Activated naive CD8-positive, alpha-beta T cell treated with anti-CD3 and anti-CD28 coated beads, Interleukin-2, amount 50 U/mL, for 24 hours (primary cell): Measurements from ENCODE around the gene OTOA.
"Not testable (repeated sequence)": the region's sequence is repeated elsewhere in the genome, so short reads cannot be mapped to it uniquely, and the experiment has no call there.

ENCODE experiments used
- ATAC-seq: fragments of 150-1000 bp; cut with Tn5 transposase; one replicate; pipeline ENCODE4 v1.10.0; 2021
- DNase-seq: peaks from one replicate; pipeline ENCODE4 v3.0.0; 2021
- H3K27ac Mint-ChIP-seq: one replicate; pipeline ENCODE4 v1.8.0; 2021; ENCODE audit warnings: mild to moderate bottlenecking, mixed read lengths
- H3K27me3 Mint-ChIP-seq: one replicate; pipeline ENCODE4 v1.8.0; 2021; ENCODE audit warnings: mixed read lengths
- H3K36me3 Mint-ChIP-seq: one replicate; pipeline ENCODE4 v1.8.0; 2021; ENCODE audit warnings: low read depth, mixed read lengths
- H3K4me1 Mint-ChIP-seq: one replicate; pipeline ENCODE4 v1.8.0; 2021; ENCODE audit warnings: mixed read lengths
- H3K4me3 Mint-ChIP-seq: one replicate; pipeline ENCODE4 v1.8.0; 2021; ENCODE audit warnings: mild to moderate bottlenecking, moderate library complexity, mixed read lengths
- H3K9me3 Mint-ChIP-seq: one replicate; pipeline ENCODE4 v1.8.0; 2021; ENCODE audit warnings: mixed read lengths

Gene OTOA

DNA sequence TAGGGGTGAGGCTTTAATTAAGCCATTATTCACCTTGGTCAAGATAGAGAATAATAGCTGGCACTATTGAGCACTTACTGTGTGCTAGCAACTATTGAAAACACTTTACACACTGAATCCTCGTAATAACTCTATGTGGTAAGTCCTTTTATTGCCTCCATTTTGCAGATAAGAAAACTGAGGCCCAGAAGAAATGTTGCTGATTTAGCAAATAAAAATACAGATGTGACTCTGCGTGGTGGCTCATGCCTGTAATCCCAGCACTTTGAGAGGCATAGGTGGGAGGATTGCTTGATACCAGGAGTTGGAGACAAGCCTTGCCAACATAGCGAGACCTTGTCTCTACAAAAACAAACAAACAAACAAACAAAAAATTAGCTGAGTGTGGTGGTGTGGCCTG is 19.4 kb downstream of the OTOA start:
- Mint-ChIP-seq H3K4me3 (no peak overlapping the region), H3K36me3 (no peaks in the 10 kb centered on the region), H3K27ac (no peak overlapping the region), H3K4me1 (no peaks in the 10 kb centered on the region), H3K9me3 (no peaks in the 10 kb centered on the region), H3K27me3 (no peaks in the 10 kb centered on the region)
- no peak for ATAC-seq
- no peak for DNase-seq

DNA sequence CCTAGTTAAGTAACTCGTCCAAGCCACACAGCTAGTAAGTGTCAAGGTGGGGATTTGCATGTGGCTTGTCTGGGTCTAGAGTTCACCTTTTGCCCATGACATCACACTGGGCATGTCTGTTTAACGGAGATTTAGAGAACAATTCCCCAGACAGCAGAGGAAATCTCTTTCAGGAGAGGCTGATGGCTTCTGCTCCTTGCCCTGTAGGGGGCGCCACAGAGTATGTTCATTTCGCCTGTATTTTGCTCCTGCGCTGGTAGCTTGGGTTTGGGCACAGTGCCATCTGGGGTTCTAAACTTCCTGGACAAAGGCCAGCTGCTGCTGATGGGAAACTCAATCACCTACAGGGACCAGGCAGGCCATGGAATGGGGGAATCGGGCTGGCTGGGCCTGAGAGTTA is 20.4 kb downstream of the OTOA start:
- no peak for ATAC-seq
- no peak overlapping the region for H3K4me3 Mint-ChIP-seq
- peak; percentile 43 for DNase-seq
- no peaks in the 10 kb centered on the region for H3K4me1 Mint-ChIP-seq
- H3K27ac Mint-ChIP-seq = no peak overlapping the region
- H3K9me3 Mint-ChIP-seq = no peaks in the 10 kb centered on the region
- H3K27me3 Mint-ChIP-seq = no peaks in the 10 kb centered on the region
- H3K36me3 Mint-ChIP-seq = no peaks in the 10 kb centered on the region

- no peaks in the 10 kb centered on the region for H3K4me1 Mint-ChIP-seq
- DNase-seq (no peak), ATAC-seq (no peak)
- H3K36me3 Mint-ChIP-seq = no peaks in the 10 kb centered on the region
- no peaks in the 10 kb centered on the region for H3K27me3 Mint-ChIP-seq
- no peak overlapping the region for H3K4me3 Mint-ChIP-seq
- H3K9me3 Mint-ChIP-seq = no peaks in the 10 kb centered on the region
- H3K27ac Mint-ChIP-seq = no peak overlapping the region
Observed at GRCh38 chr16:21685034-21685455, 21.3 kb downstream of the OTOA start.

DNA sequence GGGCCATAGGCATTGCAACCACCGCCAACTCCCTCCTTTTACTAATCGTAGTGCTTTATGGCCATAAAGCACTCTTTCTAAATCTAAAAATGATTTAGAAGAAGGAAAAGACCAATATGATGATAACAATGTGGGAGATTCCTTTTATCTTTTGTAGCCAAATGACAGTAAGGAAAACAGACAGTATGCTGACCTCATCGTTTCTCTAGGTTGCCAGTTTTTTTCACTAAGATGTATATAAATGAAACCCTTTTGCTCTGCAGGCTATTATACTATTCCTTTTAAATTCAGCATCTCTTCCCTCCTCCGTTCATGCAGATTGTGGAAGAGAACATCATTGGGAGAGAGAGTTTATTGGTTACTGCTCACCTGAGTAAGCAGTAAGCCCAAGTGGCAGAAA is 25.3 kb downstream of the OTOA start:
- Mint-ChIP-seq H3K36me3 (no peaks in the 10 kb centered on the region), H3K27me3 (no peaks in the 10 kb centered on the region), H3K27ac (no peak overlapping the region), H3K4me3 (no peak overlapping the region), H3K9me3 (no peaks in the 10 kb centered on the region), H3K4me1 (no peaks in the 10 kb centered on the region)
- no peak for ATAC-seq
- no peak for DNase-seq

DNA sequence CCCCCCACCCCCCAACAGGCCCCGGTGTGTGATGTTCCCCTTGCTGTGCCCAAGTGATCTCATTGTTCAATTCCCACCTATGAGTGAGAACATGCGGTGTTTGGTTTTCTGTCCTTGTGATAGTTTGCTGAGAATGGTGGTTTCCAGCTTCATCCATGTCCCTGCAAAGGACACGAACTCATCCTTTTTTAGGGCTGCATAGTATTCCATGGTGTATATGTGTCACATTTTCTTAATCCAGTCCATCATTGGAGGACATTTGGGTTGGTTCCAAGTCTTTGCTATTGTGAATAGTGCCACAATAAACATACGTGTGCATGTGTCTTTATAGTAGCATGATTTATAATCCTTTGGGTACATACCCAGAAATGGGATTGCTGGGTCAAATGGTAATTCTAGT is 27.2 kb downstream of the OTOA start:
- not testable (repeated sequence) for H3K27me3 Mint-ChIP-seq, H3K4me1 Mint-ChIP-seq, H3K27ac Mint-ChIP-seq, H3K36me3 Mint-ChIP-seq, ATAC-seq, DNase-seq, H3K9me3 Mint-ChIP-seq, H3K4me3 Mint-ChIP-seq

DNA sequence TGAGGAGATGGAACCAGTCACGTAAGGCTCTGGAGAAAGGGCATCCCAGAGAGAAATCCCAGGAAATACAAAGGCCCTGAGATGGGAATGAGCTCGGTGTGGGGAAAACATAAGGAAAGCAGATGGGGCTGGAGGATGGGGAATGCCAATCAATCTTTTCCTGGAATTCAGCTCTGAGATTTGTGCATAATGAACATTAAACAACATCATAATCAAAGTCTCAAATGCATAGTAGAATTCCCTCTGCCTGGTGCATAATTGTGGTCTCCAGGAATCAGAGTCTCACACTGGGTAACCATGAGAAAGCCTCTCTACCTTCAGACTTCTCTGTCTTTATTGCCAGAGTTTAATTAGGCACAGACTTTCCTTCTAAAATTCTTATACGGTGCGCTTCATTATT is 30.8 kb downstream of the OTOA start:
- Mint-ChIP-seq H3K27me3 (no peaks in the 10 kb centered on the region), H3K9me3 (no peaks in the 10 kb centered on the region), H3K4me3 (no peak overlapping the region), H3K36me3 (no peaks in the 10 kb centered on the region), H3K27ac (no peak overlapping the region), H3K4me1 (no peaks in the 10 kb centered on the region)
- ATAC-seq (no peak), DNase-seq (no peak)

DNA sequence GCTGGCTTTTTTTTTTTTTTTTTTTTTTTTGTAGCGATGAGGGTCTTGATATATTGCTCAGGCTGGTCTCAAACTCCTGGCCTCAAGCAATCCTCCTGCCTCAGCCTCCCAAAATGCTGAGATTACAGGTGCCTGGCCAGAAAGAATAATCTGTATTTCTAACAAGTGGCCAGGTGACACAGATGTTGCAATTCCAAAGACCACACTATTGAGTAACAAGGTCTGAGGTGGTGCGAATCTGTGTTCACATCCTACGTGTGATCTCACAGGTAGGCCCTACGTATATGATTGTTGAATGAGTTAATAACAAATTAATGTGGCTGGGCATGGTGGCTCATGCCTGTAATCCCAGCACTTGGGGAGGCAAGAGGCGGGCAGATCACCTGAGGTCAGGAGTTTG is 33.3 kb downstream of the OTOA start:
- Mint-ChIP-seq H3K27me3 (no peaks in the 10 kb centered on the region), H3K27ac (no peak overlapping the region), H3K4me1 (no peaks in the 10 kb centered on the region), H3K9me3 (no peaks in the 10 kb centered on the region), H3K4me3 (no peak overlapping the region), H3K36me3 (no peaks in the 10 kb centered on the region)
- ATAC-seq (no peak), DNase-seq (no peak)

DNA sequence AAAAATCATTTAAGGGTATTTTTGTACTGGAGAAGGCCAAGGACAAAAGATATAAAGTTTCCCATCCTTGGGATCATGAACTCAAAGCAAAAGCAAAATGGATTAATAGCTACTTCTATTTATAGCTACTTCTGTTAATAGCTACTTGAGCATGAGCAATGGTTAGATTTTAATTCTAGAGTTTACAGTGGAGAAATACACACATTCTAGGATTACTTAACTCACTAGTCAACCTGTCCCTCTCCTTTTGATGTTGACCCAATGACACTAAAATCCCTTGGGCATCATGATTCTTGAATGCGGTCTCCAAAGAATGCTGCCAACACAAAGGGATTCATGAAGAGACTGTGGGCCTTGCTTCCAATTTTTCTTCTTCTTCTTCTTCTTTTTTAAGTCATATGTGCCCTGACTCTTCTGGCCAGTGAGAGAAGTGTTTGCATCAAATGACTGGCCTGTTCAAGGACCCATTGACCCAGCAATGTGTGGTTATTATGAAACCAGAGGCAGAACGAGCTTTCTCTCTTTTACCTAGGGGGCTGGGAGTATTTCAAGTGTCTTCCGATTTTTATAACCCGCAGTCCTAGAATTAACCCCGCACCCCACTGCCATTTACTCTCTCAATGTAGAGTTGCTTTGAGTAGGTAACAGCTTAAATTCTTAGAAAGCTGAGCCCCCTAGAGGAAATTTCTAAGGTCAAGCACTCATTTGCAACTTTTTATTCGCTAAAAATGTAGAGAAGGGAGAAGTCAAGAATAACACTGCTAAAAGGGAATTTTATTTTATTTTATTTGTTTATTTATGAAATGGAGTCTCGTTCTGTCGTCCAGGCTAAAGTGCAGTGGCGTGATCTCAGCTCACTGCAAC is 34.6 kb downstream of the OTOA start:
- no peak overlapping the region for H3K27ac Mint-ChIP-seq
- no peaks in the 10 kb centered on the region for H3K36me3 Mint-ChIP-seq
- ATAC-seq = no peak
- H3K27me3 Mint-ChIP-seq = peaks cover 2% of the 10 kb centered on the region
- no peaks in the 10 kb centered on the region for H3K9me3 Mint-ChIP-seq
- peaks cover 3% of the 10 kb centered on the region for H3K4me1 Mint-ChIP-seq
- H3K4me3 Mint-ChIP-seq = no peak overlapping the region
- DNase-seq = no peak

GRCh38 chr16:21701271-21701670 is 37.5 kb downstream of the OTOA start:
- H3K27me3 Mint-ChIP-seq = peaks cover 2% of the 10 kb centered on the region
- H3K36me3 Mint-ChIP-seq = no peaks in the 10 kb centered on the region
- ATAC-seq = no peak
- peaks cover 9% of the 10 kb centered on the region for H3K4me1 Mint-ChIP-seq
- no peaks in the 10 kb centered on the region for H3K9me3 Mint-ChIP-seq
- no peak for DNase-seq
- H3K4me3 Mint-ChIP-seq = no peak overlapping the region
- H3K27ac Mint-ChIP-seq = no peak overlapping the region

GRCh38 chr16:21702276-21702675 is 38.5 kb downstream of the OTOA start:
- DNase-seq (no peak), ATAC-seq (no peak)
- no peak overlapping the region for H3K4me3 Mint-ChIP-seq
- H3K27me3 Mint-ChIP-seq = peaks cover 2% of the 10 kb centered on the region
- peaks cover 9% of the 10 kb centered on the region for H3K4me1 Mint-ChIP-seq
- H3K27ac Mint-ChIP-seq = no peak overlapping the region
- H3K9me3 Mint-ChIP-seq = no peaks in the 10 kb centered on the region
- no peaks in the 10 kb centered on the region for H3K36me3 Mint-ChIP-seq

DNA sequence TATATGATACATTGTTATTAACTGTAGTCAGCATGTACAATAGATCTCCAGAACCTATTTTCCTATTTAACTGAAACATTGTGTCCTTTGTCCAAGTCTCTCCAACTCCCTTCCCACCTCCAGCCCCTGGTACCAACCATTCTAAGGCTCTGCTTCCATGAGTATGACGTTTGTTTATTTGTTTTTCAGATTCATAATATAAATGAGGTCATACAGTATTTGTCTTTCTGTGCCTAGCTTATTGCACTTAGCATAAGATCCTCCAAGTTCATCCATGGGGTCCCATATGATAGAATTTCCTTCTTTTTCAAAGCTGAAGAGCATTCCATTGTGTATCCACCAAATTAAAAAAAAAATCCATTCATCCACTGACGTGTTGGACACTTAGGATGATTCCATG is 39.4 kb downstream of the OTOA start:
- Mint-ChIP-seq H3K36me3 (no peaks in the 10 kb centered on the region), H3K4me3 (no peak overlapping the region), H3K27me3 (peaks cover 2% of the 10 kb centered on the region), H3K9me3 (no peaks in the 10 kb centered on the region), H3K4me1 (peaks cover 9% of the 10 kb centered on the region), H3K27ac (no peak overlapping the region)
- DNase-seq = no peak
- ATAC-seq = no peak

DNA sequence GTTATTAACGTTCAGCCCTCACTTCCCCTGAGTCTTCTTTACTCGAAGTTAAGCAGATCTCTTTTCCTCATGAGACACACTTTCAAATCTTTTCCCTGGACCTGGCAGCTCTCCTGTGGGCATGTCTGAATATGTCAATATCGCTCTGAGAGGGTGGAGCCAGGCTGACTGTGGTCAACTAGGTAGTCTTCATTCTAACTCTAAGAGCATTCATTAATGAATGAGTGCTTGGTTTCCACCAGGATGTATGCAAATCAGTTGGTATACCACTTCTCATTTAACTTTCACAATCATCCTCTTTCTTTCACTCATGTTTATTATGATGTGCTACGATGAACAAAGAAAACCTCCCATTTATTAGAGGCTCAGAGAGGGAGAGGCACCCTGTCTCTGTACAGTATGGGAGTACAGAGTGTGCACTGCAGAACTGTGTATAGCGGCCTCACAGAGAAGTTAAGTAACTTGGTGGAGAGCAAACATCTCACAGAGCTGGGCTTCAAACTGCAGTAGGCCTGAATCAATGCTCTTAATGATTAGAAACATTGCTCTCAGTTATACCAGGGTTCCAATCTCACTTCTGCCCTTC is 39.9 kb downstream of the OTOA start:
- no peaks in the 10 kb centered on the region for H3K9me3 Mint-ChIP-seq
- H3K4me3 Mint-ChIP-seq = no peak overlapping the region
- no peak overlapping the region for H3K27ac Mint-ChIP-seq
- H3K36me3 Mint-ChIP-seq = no peaks in the 10 kb centered on the region
- DNase-seq (no peak), ATAC-seq (no peak)
- H3K4me1 Mint-ChIP-seq = peaks cover 10% of the 10 kb centered on the region
- H3K27me3 Mint-ChIP-seq = peaks cover 2% of the 10 kb centered on the region

- H3K4me3 Mint-ChIP-seq = no peak overlapping the region
Observed at GRCh38 chr16:21704266-21704665, 40.5 kb downstream of the OTOA start.

DNA sequence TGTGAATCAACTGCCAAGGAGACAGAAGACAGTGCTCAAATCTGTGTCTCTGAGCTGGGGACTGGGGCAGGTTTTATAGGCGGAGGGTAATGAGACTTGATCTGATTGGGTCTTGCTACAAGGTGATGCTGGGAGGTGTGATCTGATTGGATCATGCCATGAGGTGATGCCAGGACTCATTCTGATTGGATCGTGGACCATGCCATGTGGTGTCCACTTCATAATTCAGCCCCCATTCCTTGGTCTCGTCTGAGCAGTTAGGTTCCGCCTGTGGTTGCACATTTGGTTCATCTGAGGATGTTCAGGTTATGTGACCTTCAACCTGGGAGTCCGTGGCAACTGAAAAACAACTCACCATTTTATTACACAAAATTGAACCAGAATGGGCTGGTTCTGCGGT is 41.0 kb downstream of the OTOA start:
- H3K36me3 Mint-ChIP-seq = no peaks in the 10 kb centered on the region
- peaks cover 2% of the 10 kb centered on the region for H3K27me3 Mint-ChIP-seq
- no peaks in the 10 kb centered on the region for H3K9me3 Mint-ChIP-seq
- H3K4me1 Mint-ChIP-seq = peaks cover 10% of the 10 kb centered on the region
- DNase-seq (no peak), ATAC-seq (peak; percentile 36)
- no peak overlapping the region for H3K4me3 Mint-ChIP-seq
- H3K27ac Mint-ChIP-seq = no peak overlapping the region

More at GRCh38 chr16:21704266-21704665, 40.5 kb downstream of the OTOA start:
- no peak for ATAC-seq
- peaks cover 2% of the 10 kb centered on the region for H3K27me3 Mint-ChIP-seq
- peaks cover 10% of the 10 kb centered on the region for H3K4me1 Mint-ChIP-seq
- H3K9me3 Mint-ChIP-seq = no peaks in the 10 kb centered on the region
- H3K27ac Mint-ChIP-seq = no peak overlapping the region
- DNase-seq = no peak
- no peaks in the 10 kb centered on the region for H3K36me3 Mint-ChIP-seq

DNA sequence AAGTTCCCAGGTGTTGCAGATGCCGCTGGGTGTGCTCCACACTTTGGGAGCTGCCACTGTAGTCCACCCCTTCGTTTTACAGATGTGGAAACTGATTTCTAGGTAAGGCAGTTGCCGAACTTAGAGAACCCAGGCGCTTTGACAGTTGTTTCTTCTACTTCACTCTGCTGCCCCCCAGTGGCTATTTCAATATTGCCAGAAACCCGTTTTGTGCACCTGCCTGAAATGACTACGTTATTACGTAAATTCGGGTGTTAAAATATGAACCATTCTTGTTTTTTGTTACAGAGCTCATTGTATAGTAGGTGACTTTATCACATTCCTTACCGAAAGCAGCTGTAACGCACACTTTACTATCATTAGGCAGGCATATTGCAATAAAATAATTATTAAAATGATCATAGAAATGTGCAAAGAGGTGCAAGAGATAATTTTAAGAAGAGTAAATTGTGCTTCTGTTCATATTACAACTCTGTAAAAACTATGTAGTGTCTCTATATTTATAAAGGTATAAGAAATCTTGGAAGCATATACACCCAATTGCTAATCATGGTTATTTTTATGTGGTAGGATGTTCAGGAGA is 44.9 kb downstream of the OTOA start:
- Mint-ChIP-seq H3K36me3 (no peaks in the 10 kb centered on the region), H3K4me1 (peaks cover 6% of the 10 kb centered on the region), H3K27me3 (no peaks in the 10 kb centered on the region), H3K27ac (no peak overlapping the region), H3K4me3 (no peak overlapping the region), H3K9me3 (no peaks in the 10 kb centered on the region)
- ATAC-seq (peak; percentile 46), DNase-seq (peak; percentile 89)
